Activated CD4-positive, alpha-beta T cell treated with anti-CD3 and anti-CD28 coated beads, Interleukin-2, Interleukin-4, amounts not matched to agents 100 ng/mL and 50 ng/mL, durations not matched to agents 16 hours and 8 hours (primary cell): ENCODE measurements around the gene SLC39A11.
"Not testable (repeated sequence)": the region's sequence is repeated elsewhere in the genome, so short reads cannot be mapped to it uniquely, and the experiment has no call there.

Experiments used
- DNase-seq: peaks from one replicate; pipeline ENCODE4 v3.0.0-alpha.2; 2020; ENCODE audit warnings: low spot score

SLC39A11 gene

DNA sequence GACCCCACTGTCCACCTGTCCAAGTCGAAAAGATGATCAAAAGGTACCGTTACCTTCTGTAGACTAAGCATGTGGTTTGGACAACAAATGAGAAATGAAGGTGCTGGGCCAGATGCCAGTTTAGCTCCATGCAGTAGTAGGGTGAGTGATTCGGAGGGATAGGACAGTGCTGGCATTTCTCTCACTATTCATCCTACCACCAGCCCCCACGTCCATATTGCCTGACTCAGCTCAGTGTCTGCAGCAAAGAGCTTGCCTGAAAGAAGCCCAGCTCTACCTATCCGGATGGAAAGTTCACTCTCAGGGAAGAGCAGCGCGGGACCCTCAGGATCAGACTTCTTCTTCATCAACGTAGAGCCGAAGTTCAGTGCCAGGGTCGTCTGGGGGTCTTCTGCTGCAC lies 145.0 kb downstream of the SLC39A11 start:
- DNase-seq: no peak

GRCh38 chr17:72946696-72947095 lies 145.8 kb downstream of the SLC39A11 start:
- no peak for DNase-seq

GRCh38 chr17:72946156-72946555 lies 146.3 kb downstream of the SLC39A11 start:
- no peak for DNase-seq

DNA sequence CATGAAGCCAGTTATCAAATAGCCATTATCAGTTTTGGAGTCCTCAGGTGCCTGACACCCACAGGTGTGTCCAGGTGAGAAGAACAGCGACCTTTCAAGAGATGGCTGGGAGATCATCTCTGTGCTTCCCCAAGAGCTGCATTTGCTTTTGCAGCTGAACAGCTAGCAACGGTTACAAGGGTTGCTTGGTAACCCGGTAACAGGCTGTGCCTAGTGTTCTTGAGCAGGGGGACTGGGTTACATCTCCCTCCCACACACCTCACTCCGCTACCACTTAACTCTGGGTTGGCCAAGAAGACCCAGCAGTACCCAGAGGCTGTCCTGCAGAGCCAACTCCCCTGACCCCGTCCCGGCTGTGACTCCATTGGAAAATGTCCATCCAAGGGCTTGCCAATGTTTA lies 147.0 kb downstream of the SLC39A11 start:
- no peak for DNase-seq

DNA sequence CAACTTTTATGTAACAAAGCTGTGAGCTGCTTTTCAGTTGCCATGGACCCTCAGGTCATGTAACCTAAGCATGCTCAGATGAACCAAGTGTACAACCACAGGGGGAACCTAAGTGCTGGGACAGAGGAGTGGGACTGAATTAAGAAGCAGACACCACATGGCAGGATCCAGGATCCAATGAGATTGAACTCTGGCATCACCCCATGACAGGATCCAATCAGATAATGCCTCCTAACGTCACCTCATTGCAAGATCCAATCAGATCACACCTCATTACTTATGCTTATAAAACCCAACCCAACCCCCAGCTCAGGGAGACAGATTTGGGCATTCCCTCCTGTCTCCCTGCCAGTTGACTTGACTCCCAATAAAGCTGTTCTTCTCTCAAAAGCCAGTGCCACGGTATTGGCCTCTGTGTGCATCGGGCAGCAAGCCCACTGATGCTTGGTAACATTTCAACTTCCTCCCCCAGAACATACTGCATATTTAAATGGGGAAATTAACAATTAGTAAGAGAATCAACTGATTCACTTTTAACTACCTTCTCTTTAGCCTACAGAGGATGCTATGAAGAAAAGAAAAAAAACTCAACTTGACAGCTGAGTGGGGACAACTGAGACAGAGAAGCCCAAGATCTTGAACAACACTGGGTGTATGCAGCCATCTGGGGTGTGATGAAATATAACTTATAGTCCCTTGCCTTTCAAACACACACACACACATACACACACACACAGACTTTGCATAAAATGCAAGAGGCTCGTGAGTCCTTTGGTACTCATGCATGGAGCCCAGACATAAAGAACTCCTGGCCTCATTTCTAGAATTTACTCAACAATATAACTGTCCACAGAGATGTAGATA lies 148.4 kb downstream of the SLC39A11 start:
- no peak for DNase-seq

DNA sequence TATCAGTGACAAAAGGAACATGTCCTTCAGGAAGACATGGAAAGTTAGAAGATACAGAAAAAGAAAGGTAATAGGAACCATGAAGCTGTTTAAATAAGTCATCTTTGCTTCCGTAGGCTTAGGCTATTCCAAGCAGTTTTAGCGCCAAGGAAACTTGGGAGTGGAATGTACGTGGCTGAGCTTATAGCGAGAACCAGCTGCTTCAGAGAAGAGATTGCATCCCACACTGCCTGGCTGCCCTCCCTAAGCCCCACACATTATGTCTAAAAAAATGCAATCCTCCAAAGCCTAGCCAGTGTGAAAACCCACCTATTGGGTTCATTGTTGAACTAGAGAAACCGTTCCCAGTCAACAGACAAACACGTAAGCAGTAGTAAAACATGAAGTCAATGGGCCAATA lies 149.9 kb downstream of the SLC39A11 start:
- DNase-seq: no peak

GRCh38 chr17:72940496-72940895 lies 152.0 kb downstream of the SLC39A11 start:
- DNase-seq: no peak

DNA sequence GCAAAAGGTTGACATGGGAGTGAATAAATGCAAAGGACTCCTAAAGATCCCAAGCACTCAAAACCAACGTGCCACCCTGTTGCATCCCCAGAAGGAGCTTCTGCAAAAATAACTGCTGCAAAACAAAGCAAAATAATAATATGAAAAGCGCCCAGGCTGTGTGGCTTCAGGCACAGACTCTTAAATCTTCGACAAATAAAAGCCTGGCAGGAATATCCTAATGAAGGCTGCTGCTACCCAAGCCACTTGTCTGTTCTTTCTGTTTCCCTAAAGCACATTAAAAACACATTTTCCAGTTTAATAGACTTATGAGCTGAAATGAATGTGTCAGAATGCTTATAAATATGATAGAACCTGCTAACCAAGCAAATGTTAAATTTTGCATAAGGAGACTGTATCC lies 154.0 kb downstream of the SLC39A11 start:
- DNase-seq: no peak

- no peak for DNase-seq
These were observed 154.8 kb downstream of the SLC39A11 start for GRCh38 chr17:72937707-72938106.

DNA sequence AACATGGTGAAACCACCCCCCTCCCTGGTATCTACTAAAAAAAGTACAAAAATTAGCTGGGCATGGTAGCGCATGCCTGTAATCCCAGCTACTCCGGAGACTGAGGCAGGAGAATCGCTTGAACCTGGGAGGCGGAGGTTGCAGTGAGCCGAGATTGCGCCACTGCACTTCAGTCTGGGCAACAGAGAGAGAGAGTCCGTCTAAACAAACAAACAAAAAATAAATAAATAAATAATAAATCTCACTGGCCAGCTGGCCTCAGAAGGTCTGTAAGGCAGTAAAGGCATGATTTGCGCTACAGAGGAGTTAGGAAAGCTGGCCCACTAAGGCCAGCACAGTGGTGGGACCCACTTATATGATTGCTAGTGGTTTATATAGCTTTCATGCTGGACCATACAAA lies 155.2 kb downstream of the SLC39A11 start:
- DNase-seq: not testable (repeated sequence)

DNA sequence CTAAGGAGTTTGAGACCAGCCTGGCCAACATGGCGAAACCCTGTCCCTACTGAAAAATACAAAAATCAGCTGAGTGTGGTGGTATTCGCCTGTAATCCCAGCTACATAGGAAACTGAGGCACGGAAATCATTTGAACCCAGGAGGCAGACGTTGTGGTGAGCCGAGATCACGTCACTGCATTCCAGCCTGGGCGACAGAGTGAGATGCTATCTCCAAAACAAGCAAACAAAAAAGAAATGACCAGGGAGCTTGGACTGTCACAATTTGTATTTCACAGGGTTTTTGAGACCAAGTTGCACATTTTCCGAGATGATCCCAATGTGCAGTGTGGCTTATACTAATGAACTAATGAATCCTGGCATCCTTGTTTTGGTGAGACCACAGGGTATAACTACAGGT lies 156.5 kb downstream of the SLC39A11 start:
- DNase-seq: no peak

DNA sequence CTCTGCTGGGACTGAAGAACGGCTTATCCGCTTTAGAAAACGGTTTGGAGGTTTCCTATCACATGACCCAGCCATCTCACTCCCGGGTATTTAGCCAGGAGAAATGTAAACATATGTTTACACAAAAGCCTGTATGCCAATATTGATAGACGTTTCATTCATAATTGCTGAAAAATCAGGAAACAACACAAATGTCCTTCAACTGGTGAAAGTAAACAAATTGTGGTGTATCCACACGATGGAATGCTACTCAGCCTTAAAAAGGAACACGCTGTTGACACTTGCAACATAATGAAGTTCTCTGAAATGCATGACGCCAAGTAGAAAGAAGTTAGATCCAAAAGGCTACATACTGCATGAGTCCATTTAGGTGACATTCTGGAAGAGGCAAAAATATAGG lies 157.6 kb downstream of the SLC39A11 start:
- no peak for DNase-seq

GRCh38 chr17:72931635-72932034 lies 160.9 kb downstream of the SLC39A11 start:
- no peak for DNase-seq

- peak; percentile 27 for DNase-seq
These were observed 161.3 kb downstream of the SLC39A11 start for GRCh38 chr17:72931163-72931562.

- DNase-seq: no peak
These were observed 162.5 kb downstream of the SLC39A11 start for GRCh38 chr17:72930031-72930430.

- no peak for DNase-seq
These were observed 163.9 kb downstream of the SLC39A11 start for GRCh38 chr17:72928454-72929136.

DNA sequence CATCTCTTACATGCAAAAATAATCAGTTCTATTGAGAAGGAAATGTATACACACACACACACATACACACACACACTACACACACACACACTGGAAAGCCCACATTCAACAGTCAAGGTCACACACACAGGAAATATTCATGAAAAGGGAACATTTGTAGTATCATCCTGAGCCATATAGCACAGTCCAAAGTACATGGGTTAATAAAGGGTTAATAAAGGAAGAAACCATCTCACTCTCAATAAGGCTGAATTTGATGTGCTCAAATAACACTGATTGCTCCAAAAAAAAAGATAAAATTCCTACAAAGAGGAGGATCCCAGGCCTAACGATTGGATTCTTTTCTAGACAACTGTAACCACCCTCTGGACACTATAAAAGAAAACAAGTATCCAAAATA lies 164.7 kb downstream of the SLC39A11 start:
- DNase-seq: no peak

DNA sequence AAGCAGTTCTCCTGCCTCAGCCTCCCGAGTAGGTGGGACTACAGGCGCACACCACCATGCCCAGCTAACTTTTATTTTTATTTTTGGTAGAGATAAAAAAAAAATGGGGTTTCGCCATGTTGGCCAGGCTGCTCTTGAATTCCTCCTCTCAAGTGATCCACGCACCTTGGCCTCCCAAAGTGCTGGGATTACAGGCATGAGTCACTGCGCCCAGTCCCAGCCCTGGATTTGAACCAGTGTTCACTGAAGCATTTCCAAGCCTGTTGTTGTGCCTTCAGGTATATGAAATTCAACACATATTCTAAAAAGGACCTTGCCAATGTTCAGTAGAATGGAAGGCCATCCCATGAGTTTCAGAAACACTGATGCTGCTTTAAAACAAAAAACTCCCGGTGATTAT lies 165.3 kb downstream of the SLC39A11 start:
- DNase-seq: no peak

DNA sequence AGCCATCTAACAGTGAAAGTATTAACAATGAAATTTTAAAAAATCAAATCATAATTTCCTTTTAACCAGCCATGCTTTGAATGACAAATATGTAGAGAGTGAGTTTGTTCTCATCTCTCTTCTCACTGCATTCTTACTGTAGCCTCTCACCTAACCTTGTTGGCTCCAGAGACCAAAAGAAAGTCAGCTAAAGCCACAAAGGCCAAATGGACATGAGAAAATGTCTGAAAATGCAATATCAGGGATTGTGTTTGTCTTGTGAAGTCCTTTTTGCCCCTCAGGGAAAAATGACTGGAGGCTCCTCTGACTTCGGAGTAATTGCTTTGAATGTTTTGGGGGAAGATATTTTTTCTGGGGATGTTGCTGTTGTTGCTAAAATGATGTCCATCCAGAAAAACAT lies 166.3 kb downstream of the SLC39A11 start:
- DNase-seq: no peak

- DNase-seq: no peak
These were observed 168.3 kb downstream of the SLC39A11 start for GRCh38 chr17:72924196-72924595.

- no peak for DNase-seq
These were observed 170.3 kb downstream of the SLC39A11 start for GRCh38 chr17:72922219-72922618.

DNA sequence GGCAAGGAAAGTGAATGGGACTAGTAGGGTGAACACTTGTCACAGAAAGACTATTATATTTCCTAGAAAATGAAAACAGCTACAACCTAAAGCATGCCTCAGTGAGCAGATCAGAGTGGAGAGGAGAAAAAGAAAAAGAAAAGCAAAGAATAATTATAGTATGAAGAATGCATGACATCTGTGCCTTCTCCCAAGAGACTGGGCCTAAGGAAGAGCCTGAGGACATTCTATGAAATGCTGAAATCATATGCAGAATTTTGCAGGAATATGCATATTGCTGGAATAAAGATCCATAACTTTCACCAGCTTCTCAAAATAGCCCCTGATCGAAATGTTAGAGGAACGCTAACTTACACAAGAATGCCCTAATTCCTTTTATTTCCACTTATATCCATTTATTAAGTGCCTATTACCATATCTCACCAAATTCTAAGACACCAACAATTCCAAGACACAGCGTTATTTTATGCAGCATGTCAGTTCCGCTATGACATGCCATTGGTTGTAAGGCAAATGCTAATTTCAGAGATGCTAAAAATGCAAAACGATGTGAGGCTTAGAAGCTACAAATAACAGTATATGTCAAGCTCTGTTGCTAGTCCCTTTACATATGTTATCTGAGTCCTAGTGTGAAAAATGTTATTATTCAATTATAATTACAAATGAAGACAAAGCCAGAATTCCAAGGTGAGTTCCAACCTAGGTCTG lies 171.0 kb downstream of the SLC39A11 start:
- DNase-seq: no peak

GRCh38 chr17:72920513-72920912 lies 172.0 kb downstream of the SLC39A11 start:
- DNase-seq: no peak
